Measurements from ENCODE around the gene HOXC11. TPM values are rescaled to one million over a fixed set of nuclear protein-coding genes. Genes with fewer than 3 reads are reported as not detected.

The HOXC11 gene
- total RNA-seq, 1 donor, result under 0.01 TPM

DNA sequence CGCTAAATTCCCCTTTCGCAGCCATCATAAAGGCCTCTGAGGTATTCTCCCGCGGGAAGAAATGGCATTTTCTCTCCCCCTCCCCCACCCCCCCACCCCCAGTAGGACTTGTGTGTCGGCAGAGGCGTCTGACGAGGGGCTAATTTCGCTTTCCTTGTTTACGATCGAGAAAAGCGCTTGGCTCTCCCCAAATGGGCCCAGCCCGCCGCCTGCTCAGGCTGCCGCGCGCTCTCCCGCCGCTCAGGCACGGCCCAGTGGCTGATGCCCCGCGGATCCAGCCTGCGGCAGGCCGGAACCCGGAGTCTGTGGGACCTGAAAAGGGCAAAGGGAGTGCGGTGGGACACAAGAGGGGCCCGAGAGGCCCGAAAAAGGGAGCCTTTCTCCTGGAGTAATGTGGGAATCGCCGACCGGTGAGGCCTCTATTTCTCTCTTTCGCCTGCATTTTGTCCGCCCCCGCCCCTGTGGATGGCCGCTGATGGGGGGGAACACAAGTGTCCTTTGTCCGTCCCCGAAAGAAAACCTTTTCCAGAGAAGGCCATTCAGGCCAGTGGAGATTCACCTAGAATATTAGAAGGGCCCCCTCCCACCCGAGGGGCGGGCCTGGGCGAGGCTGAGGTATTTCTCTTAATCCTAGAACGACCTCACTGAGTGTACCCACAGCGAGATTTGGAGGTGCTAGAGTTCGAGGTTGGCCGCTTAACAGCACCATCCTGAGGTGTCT is 46.3 kb downstream of the HOXC11 start:
- no peak for DNase-seq (ENCODE audit: low read depth in 2 of 3, low spot score in 2 of 3)

DNA sequence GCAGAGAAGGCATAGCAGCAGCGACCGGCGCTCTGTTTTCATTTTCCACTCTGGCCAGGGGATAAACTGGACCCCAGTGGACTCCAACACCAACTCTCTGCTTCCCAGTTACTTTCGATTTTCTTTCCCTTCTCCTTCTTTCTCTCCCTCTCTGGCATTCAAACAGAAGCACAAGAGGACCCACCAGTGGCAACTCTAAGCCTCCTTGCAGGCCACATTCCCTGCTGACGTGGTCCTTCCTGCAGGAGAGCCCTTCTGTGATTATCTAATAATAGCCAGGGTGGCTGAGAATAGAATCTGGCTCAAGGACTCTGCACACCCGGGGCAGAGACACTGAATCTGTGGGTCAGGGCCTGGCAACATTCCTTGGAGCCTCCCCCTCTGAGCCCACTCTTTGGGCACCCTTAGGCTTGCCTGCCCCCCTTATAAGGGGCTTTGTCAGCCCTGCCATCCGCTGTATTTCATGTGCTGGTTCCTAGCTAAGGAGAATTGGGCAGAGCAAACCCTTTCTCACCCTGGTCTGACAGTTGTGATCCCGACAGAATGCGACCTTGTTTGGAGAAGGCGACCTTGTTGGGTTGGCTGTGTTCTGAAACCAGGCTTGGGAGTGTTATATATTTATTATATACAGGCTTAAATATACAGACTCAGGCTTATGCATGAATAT is 47.1 kb downstream of the HOXC11 start:
- no peak for DNase-seq (ENCODE audit: low read depth in 2 of 3, low spot score in 2 of 3)

DNA sequence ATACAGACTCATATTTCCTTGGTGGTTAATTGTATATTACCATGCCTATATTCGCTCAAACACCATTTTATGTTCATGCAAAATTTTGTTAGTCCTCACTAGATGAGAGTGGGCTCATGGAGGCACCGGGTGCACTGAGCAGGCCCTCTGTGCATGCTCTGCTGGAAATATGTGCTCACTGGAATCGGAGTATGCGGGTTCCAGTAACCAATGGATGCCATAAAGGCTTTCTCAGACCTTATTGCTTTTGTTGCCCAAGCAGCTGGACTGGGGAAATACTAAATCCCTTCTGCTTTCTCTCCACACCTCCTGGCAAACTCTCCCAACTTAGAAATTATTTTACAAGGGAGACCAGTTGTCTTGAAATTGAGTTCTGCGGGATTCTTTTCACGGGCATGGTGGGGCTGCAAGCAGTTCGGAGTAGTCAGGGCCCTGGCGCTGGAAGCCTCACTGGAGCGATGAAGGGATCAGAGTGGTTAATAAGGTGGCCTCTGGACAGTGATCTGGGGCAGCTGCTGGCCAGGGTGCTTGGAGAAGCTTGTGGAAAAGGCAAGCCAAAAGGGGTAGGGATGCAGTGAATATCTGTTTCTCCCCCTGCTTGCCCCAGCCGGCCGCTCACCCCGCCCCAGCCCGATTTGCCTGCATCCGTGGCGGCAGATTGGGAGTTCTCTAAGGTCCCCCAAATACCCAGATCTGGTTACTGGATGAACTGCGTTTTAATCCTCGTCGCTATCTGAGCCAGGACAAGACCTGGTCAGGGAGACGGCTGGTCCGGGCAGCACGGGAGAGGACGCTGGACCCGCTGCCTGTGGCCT is 47.9 kb downstream of the HOXC11 start:
- no peak for DNase-seq (ENCODE audit: low read depth in 2 of 3, low spot score in 2 of 3)

DNA sequence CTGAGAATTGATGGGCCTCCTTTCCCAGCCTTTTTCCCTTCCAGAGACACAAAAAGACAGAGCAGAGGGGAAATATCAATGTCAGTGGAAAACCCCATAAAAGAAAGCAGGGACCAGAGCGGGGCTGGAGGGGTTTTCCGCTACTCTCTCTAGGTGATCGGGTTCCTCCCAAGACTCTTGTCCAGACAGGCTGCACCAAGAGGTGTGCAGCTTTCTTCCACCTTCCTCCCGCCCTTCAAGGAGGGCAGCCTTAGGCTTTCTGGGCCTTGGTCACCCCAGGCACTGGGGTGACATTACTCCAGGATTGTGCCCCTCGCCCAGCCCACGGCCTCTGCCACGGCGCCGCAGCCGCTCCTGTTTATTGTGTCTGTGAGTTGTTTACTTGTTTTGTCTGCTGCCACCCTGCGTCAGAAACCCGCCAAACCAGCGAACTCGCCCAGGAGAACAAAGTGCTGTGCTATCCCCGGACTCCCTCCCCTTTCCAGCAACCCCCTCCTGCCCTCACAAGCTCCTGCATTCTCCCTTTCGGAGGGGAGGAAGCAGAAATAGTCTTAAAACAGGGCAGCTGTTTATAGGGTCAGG is 48.6 kb downstream of the HOXC11 start:
- no peak for DNase-seq (ENCODE audit: low read depth in 2 of 3, low spot score in 2 of 3)

DNA sequence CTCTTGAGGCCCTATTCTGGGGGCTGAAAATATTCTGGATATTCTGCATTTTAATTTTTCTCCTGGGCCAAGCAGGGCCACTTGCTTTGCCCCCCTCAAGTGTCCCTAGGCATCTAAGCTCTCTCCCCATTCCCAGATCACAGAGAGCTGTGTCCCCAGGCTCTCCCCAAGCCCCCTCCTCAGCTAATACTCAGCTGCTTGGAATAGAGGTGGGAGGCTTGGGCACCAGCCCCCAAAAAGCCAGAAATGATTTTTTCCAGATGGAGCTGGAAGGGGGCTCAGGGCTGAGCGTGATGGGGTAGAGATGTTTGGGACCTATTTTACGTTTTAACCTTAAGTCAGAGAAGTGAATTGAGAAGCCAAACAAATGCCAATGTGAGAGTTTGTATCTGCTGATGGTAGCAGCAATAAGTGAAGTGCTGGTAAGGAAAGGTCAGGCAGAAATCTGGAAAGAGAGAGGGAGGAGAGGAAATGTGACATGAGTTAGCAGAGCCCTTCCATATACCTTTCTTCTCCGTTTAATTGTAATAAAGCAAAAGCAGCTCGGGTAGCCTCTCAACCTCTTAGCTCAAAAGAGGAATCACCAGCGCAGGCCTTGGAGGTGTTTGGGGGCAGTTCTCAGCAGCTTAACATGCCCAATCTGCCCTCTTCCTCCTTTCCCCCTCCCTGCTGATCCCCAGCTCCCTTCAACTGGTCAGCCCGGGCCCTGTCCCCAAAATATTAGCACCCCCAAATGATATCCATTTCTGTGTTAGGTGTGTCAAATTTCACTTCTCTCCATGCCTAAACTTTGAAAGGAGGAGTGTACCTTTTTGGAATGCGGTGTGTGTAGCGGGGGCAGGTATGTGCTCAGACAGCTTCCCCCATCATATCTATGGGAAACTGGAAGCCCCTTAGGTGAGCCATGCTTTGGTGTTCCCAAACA is 50.3 kb downstream of the HOXC11 start:
- DNase-seq (ENCODE audit: low read depth in 2 of 3, low spot score in 2 of 3), result no peak

DNA sequence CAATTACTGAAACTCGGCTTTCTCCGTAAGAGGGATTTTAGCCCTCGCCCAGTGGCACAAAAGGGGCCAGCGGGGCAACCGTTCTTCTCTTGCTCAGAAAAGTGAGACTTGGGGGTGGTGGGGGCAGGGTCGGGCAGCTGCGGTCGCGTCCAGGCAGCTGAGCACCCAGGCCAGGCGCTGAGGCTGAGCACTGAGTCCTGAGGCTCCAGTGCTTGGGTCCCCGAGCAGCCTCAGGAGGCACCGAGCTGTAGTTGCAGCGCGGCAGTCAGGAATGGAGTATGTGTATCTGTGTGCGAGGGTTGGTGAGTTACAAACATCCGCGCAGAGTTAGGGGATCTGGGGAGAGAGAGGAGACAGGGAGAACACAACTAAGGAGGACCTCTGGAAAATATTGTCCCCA is 51.2 kb downstream of the HOXC11 start:
- no peak for DNase-seq (ENCODE audit: low read depth in 2 of 3, low spot score in 2 of 3)

DNA sequence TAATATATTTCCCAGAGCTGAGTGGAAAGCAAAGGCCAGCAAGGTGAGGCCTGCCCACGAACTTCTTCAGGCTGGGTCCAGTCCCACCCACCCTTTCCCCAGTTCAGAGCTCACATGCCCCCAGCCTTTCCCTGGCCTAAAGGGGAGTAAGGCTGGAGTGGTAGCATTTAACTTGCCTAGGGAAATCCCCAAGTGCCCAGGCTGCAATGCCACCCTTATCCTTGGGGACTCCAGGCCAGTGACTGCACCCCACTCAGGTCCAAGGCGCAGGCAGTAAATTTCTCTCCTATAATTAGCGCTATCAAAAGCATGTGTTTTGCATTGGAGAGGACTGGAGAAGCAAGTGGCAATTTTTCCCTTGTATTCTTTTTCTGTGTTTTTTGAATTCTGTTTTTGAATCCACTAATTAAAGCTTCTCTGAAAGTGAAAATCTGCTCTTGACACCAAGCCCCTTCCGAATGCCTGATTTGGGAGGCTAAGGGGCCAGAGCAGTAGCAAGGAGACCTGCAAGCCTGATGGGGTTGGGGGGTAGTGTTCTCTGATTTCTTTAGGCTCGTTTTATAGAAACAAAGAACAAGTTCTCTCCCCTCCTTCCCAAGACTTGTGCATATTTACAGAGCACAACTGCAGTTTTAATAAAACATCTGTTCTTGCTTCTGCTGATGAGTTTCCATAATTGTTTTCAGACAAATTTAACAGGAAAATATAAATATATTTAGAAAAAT is 51.8 kb downstream of the HOXC11 start:
- no peak for DNase-seq (ENCODE audit: low read depth in 2 of 3, low spot score in 2 of 3)

DNA sequence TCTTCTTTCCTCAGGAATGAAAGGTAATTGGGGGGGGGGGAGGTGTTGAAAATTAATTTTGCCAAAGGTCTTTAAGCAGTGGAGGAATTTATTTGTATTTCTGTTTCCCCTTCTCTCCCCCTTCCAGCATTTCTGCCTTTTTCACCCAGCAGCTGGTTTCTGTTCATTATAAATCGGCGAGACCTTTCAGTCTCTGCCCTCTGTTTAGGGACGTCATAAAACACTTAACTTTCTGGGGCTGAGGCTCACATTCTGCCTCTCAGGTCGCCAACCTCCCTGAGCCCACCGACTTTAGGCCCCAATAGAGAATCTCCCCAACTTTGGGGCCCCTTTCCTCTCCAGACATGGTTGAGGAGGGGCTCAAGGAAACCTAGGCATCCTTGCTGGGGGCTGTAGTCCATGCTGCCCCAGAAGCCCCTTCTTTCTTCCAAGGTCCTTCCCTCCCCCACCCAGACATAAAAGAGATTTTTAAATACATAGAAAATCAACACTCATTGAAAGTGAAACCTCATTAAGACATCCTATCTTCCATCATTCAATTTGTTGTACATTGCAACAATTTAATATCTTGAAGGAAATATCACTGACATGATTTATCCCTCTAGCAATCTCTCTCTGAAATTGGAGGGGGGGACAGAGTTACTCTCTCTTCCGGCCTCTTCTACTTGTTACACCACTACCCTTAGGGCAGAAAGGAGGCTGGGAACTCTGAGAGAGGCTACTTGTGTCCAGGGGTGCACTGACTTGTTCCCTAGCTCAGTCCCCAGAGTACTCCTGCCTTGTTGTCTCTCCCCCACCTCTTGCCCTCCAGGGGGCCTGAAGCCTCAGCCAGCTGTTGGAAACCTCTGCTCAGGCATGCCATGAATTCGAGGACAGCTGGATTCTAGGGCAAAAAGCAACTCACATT is 52.8 kb downstream of the HOXC11 start:
- no peak for DNase-seq (ENCODE audit: low read depth in 2 of 3, low spot score in 2 of 3)

DNA sequence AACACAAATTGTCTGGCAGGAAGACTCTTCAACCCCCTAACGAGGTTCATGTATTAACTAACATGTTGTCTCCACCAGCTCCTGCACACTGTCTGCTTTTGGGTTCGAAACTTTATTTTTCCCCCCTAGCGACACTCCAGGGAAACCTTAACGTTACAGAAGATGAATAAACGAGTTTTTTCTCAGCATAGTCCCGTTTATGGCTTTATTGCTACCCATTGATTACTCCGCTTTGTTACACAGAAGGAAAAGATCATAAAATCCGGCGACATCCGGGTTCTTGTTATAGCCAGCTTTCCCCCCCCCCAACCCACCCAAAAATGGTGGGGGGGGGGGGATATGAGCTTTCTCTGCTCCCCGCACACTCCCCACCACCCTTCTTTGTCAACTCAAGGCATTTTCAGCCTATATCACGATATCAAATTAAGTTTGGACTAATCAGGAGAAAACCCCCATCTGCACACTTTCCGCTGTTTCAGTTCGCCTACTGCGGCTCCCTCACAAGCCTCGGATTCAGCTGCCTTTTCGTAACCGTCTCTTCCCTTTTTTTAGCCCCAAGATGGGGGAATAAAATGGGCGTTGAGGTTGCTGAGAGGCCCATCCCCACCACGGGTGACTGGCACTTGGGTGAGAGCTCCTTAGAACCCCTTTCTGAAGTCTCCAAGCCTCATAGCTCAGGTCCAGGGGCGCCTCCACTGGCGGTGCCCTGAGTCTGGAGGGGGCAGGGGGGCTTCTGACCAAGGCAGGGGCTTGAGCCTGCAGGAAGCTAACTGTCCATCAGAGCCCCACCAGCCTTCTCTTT is 53.9 kb downstream of the HOXC11 start:
- no peak for DNase-seq (ENCODE audit: low read depth in 2 of 3, low spot score in 2 of 3)

Small RNAs within 50 kb of the gene (small RNA-seq; reads per million reads assigned to genes)
- not detected for gene AC012531.3
- not detected for gene AC012531.4
- not detected for gene MIR196A2
- gene RF01905, result not detected
- gene RF01906, result not detected

Other genes with a start within 250 kb of the HOXC11 start
- 155 TPM for gene CALCOCO1, start 245.7 kb upstream of the HOXC11 start, total RNA-seq
- not detected for gene CISTR, start 221.1 kb upstream of the HOXC11 start, total RNA-seq
- gene HOXC13, start 34.3 kb upstream of the HOXC11 start, total RNA-seq, result not detected
- gene HOXC12, start 18.2 kb upstream of the HOXC11 start, total RNA-seq, result not detected
- not detected for gene HOTAIR, start 1.8 kb downstream of the HOXC11 start, total RNA-seq
- gene HOXC10, start 12.0 kb downstream of the HOXC11 start, total RNA-seq, result not detected
- not detected for gene HOXC9, start 27.0 kb downstream of the HOXC11 start, total RNA-seq
- gene HOXC8, start 35.9 kb downstream of the HOXC11 start, total RNA-seq, result under 0.01 TPM
- gene HOXC6, start 55.3 kb downstream of the HOXC11 start, total RNA-seq, result not detected
- gene HOXC5, start 59.9 kb downstream of the HOXC11 start, total RNA-seq, result not detected
- under 0.01 TPM for gene HOXC4, start 80.7 kb downstream of the HOXC11 start, total RNA-seq
- gene SMUG1, start 215.9 kb downstream of the HOXC11 start, total RNA-seq, result 23.4 TPM

All from hematopoietic multipotent progenitor cell (in vitro differentiated cells).